Stimulated activated CD8-positive, alpha-beta memory T cell treated with anti-CD3 and anti-CD28 coated beads, Interleukin-15, amount 100 ng/mL, for 4 hours (primary cell): ENCODE data around the gene RPL21.
A peak's percentile ranks its signal among the peaks of the same experiment; 100 is the strongest.

Experiments
- DNase-seq, 2 donors: peaks; one replicate each; pipeline ENCODE4 v3.0.0-alpha.2; 2020; ENCODE audit warnings: low read depth in 2 of 2

RPL21 gene

GRCh38 chr13:27258637-27259386, 7.5 kb downstream of the RPL21 start:
- DNase-seq, result no peak

DNA sequence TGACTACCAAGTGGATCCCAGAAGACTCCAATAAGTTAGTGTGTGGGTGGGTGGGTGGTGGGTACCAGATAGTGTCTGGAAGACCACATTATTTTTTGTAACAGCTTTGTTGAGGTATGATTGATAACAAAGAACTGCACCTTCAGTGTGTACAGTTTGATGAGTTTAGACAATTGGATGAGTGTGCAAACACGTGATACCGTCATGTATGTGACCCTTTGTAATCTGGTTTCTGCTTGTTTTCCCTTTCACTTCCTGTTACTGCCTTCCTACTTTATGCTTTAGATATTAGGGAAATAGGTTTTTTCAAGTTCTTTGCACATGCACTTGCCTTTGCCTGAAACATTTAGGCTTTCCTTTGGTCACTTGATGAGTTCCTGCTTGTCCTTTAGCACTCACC, 8.5 kb downstream of the RPL21 start:
- no peak for DNase-seq

DNA sequence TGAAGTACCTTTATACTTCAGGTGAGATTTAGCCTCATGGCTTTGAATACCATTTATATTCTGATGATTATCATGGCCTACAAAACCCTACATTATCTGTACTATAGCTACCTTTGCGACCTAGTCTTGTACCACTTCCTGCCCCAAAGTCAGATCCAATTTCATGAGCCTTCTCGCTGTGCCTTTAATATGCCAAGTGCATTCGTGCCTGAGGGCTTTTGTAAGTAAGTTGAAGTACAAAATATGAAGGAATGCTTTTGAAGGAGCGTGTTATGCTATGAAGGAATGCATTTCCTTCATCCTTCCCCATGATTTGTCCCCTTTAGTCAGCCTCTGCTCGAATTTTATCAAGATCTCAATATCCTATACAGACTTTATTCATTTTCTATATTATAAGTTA, 10.0 kb downstream of the RPL21 start:
- no peak for DNase-seq

DNA sequence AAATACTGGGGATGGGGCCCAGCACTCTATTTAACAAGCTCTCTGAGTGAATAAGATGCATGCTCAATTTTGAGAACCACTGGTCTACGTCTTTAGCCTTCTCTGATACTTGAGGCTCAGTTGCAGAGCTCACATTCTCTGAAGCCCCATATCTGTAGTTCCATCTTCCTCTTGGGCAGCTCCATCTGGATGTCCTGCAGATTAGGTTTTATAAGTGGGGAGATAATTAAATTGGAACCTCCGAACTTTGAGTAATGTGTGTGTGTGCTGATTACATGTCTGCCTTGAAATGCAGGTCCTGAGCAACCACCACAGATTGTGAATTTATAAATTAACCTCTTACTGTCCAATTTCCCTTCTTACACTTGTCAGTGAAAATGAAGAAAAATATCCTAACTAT, 12.1 kb downstream of the RPL21 start:
- DNase-seq, result no peak

- no peak for DNase-seq
These were observed 12.8 kb downstream of the RPL21 start for GRCh38 chr13:27264181-27264580.

GRCh38 chr13:27264648-27265047, 13.3 kb downstream of the RPL21 start:
- DNase-seq, result no peak

GRCh38 chr13:27266917-27267316, 15.6 kb downstream of the RPL21 start:
- no peak for DNase-seq

DNA sequence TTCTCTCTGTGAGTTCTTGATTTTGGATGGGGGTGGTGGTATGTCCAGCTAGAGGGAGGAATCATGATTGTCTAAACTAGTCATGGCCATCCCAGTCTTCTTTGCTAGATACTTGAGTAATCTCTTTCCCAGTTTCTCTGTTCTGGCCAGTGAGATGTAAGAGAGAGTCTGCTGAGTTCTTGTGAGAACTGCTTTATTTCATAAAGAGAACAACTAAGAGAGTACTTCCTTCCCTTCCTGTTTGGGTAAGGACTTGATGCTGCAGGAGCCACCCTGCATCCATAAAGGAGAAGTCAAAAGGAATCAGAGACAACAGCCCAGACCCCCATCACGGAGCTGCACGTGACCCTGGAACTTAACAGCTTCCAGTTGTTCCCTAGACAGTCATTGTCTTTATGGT, 16.2 kb downstream of the RPL21 start:
- DNase-seq, result no peak

DNA sequence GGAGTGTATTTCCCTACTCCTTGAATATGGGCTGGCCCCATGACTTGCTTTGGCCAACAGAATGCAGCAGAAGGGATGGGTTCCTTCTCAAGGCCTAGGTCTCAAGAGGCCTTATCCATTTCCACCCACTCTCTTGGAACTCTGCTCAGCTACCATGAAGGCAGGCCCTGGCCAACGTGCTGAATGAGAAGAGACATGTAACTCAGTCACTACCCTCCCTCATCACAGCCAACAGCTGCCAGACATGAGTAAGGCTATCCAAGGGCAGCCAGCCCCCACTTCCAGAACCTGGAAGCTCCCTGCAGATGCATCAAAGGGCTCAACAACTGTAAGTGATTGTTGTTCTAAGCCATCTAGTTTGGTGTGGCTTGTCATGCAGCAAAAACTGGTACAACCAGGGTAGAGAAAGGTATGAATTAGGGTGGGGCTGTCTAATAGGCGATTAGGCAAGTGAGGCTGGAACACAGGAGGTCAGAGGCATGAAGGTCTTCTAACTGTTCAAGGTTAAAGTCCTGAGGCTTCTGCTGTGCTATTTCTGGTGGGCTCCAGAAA, 17.8 kb downstream of the RPL21 start:
- DNase-seq, result no peak

DNA sequence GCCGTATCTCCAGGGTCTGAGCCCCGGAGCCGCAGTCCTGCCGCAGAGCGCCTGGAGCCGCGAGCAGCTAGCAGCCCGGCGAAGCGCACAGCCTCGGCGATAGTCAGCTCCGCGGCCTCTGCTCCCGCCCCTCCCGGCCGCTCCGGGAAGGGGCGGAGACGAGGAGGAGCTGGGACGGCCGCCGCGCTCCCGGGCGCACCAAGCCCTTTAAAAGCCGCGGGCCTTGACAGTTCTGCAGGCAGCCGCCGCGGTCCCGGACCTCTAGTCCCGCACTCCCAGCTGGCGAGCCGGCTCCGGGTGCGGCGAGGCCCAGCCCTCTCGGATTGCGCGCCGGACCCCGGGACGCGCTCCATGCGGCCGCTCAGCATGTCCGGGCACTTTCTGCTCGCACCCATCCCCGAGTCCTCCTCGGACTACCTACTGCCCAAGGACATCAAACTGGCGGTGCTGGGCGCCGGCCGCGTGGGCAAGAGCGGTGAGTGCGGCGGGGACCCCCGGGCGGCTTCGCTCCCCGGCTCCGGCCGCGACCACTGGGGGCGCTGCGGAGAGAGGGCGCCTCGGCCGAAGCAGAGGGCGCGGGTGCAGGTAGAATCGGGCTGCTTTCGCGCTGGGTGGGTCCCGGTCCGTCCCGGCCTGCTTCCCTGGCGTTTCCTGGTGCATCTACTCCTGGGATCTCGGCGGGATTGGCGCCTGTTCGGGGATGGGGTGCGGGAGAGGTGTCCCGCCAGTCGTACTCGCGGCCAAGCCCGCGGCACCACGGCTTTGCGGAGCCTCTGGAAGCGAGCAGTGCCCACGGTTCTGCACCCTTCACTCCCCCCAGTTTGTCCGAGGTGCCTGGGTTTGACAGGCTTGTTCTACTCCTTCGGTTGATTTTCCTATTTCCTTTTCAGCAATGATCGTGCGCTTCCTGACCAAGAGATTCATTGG, 19.5 kb downstream of the RPL21 start, which contains the start of gene RASL11A:
RASL11A (plus strand) TSS at position 237 of the 927 bp plus-strand sequence; CDS start at position 352, 115 bp downstream.
- peak; percentile 35 to 61 for DNase-seq

- DNase-seq, result no peak
These were observed 20.3 kb downstream of the RPL21 start for GRCh38 chr13:27271570-27272096.

DNA sequence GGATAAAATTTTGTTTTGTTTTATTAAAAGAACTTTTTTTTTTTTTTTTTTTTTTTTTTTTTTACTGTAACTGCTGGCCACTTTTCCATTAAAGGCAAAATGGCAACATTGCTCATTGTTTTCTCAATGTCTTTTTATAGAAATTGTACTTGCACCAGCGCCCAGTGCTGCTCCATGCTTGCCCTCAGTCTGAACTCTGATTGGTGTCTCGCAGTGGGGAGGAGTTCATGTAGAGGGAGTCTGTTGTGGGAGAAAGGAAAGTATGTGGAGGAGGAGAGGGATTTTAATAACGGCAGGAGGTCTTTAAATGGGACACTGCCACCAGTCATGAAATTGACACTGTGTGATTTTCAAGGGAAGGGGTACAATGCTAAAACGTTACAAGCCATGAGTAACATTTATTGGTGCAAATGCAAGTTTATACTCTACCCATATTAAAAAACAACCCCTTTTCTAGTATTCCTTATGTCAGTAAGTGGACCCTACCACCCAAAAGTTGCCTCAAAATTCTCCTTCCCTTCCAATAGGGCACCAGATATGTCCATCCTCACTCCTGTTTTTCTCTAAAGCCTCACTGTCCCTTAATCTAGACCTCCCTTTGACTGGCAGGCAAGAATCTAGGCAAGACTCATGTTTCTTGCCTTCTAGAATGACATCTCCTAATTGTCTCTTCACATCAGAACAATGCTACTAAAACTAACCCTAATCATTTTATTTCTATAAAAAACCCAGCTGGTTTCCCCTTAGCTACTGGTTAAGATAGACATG, 22.5 kb downstream of the RPL21 start:
- DNase-seq, result no peak

GRCh38 chr13:27274631-27275030, 23.3 kb downstream of the RPL21 start:
- no peak for DNase-seq

- no peak for DNase-seq
These were observed 24.8 kb downstream of the RPL21 start for GRCh38 chr13:27276188-27276587.

- DNase-seq, result no peak
These were observed 28.1 kb downstream of the RPL21 start for GRCh38 chr13:27279506-27279905.

- DNase-seq, result no peak
These were observed 28.8 kb downstream of the RPL21 start for GRCh38 chr13:27280009-27280656.

GRCh38 chr13:27280841-27281240, 29.5 kb downstream of the RPL21 start:
- DNase-seq, result no peak

GRCh38 chr13:27281420-27281819, 30.1 kb downstream of the RPL21 start:
- DNase-seq, result no peak

- no peak for DNase-seq
These were observed 32.6 kb downstream of the RPL21 start for GRCh38 chr13:27283906-27284493.

GRCh38 chr13:27288392-27288791, 37.0 kb downstream of the RPL21 start:
- no peak for DNase-seq
